Amniotic stem cell (primary cell): ENCODE measurements around the gene FLNB.

Experiments used
- DNase-seq: peaks from one replicate; lab custom pipeline; 2025; lab: John Stamatoyannopoulos, UW

Gene FLNB

DNA sequence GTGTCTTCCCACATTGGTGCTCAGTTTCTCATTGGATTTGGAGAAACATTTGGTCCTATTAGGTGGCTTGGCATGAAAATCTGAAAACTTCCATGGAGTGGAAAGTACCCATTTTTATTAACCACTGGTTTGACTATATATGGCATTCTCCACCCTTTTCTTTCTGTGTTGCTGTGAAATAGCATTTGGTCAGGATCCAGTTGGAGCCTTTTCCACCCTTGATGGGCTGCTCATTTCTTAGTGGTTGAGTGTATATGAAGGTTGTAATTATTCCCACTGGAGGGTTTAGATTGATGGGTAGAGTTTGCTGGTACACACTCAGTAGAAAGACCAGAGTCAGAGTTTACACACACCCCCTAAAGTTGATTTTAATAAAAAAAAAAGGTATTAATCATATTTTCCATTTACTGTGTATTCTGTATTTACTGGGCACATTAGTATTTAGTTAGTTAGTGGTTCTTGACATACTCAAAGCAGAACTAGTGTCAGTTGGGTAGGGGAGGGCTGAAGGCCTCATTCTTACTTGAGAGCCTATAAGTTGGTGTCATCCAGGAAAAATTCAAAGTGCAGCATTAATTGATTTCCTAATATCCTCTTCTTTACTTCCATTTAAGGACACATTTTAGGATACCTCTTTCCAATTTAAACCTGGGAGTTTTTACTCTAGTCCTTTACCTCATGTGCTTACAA lies 69.5 kb downstream of the FLNB start:
- no peak for DNase-seq

DNA sequence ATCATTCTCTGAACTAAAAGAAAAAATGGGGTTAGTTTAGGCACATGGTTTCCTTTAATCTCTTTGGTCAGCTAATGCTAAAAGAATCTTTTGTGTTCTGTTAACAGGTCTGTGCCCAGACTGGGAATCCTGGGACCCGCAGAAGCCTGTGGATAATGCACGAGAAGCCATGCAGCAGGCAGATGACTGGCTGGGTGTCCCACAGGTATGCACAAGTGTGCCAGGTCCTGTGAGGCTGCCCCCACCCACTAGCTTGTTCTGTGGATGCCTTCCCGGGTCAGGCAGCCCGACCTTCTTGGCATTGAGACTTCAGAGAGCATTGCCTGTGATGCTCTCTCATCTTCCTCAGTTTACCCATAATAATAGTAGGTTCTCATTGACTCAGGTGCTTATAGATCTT lies 70.4 kb downstream of the FLNB start:
- DNase-seq, result no peak

DNA sequence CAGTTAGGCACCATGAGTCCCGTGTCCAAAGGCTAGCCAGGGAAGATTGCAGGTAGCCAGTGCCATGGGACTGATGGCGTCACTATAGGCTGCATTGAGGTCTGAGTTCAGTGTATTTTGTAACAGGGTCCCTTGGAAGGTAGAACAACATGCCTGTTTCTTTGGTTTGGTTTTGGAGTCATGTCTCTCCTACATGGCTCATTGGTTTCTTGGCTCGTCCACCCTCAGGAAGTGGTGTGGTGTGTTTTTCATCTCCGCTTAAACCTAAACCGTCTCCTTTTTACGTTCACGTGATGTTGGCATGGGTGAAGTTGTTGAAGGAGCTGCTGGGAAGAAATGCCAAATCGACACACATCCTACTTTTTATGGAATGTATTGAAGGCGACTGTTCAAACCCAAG lies 71.6 kb downstream of the FLNB start:
- no peak for DNase-seq

DNA sequence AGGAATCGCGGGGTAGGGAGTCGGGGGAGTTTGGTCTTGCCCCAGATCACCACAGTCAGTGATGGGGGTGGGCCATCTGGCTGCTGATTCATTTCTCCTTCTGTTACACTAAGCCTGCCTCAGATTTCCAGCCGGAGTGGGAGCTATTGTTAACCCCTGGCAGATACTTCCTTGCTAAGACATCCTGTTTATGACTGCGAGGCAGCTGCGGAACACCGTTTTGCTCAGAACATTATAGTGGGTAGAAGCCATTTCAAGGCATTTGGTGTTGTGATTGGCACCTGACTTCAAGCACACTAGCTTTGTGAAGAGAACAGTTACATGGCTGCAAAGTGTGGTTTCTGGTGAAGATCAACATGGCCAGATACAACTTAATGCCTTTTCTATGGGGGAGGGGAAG lies 73.8 kb downstream of the FLNB start:
- no peak for DNase-seq

DNA sequence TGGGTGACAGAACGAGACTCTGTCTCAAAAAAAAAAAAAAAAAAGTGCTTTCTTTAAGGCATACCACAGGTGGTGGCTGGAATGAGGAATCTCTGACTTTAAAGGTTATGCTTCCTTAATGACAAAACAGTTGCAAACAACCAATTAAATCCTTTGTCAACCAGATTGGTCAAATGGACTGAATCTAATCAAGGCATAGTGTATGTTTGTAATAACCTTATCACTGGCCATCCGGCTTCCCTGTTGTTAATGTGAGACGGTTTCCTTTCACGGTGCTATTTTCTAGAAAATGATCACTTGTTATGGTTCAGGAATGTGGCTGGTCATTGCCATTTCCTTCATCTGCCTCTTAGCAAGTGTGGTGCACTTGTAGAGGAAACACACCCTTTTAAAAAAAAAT lies 75.9 kb downstream of the FLNB start:
- DNase-seq, result no peak

DNA sequence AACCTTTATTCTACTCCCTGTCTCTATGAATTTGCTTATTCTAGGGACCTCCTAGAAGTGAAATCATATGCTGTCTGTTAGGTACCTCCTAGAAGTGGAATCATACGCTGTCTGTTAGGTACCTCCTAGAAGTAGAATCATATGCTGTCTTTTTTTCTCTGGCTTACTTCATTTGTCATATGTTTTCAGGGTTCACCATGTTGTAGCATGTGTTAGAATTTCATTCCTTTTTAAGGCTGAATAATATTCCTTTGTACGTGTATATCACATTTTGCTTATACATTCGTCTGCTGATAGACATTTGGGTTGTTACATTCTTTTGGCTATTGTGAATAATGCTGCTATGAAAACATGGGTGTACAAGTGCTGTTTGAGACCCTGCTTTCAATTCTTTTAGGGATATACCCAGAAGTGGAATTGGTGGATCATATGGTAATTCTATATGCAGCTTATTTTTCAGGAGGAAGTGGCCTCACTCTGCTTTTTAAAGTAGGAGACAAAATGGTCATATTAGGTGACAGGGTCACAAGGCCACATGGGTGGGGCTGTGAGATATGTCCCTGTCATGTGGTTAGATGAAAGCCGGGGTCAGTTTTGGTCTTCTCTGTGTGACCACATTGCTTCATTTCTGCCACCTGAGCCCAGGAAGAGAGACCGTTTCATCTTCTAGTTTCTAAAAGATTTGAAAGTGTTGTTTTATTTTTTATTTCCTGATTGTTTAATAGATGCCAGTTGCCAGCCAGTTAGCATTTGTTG lies 76.7 kb downstream of the FLNB start:
- DNase-seq, result no peak

DNA sequence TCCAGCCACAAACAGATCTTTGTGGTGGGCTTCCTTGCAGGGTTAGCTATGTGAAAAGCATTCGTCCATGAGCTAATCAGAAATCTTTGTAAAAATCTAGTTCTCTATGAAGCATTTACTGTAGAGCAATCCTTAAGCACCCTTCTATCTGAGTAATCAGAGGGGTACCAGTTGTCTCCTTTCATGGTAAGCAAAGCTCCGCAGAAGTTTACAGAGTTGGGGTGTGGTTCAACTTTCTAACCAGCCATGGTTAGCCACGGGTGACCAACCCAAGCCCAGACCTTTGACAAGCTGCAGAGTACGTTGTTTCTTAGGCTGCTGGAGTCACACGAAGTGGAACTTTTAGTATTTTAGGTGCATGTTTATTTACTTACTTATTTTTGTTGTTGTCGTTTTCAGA lies 77.4 kb downstream of the FLNB start:
- no peak for DNase-seq

DNA sequence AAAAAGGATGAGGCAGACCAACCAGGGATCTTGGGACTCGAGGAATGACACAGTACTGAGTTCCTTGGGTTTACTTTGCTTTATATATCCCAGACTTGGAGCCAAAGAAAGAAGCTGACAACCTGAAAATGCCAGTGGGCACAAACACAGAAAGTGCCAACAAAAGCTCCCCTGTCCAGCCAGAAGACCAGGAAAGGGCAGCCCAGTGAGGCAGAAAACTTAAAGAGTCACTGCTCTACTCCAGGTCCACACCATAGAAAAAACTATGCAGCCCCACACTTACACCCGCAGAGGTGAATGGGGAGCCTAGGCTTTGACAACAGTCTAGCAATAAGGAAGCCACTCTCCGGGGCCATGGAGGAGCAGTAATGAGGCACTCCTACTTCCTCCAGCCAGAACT lies 80.3 kb downstream of the FLNB start:
- DNase-seq, result no peak

DNA sequence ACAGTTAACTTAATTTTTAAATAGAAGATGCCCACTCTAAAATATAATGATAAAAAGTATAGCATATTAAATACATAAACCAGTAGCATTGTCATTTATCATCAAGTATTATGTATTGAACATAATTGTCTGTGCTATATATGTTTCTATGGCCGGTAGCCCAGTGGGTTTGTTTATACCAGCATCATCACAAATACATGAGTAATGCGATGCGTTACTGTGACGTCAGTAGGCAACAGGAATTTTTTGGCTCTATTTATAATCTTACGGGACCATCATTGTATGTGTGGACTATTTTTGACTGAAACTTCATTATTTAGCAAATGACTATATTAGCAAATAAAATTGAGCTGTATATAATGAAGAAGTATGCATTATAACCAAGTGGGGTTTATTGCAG lies 82.1 kb downstream of the FLNB start:
- DNase-seq, result no peak

DNA sequence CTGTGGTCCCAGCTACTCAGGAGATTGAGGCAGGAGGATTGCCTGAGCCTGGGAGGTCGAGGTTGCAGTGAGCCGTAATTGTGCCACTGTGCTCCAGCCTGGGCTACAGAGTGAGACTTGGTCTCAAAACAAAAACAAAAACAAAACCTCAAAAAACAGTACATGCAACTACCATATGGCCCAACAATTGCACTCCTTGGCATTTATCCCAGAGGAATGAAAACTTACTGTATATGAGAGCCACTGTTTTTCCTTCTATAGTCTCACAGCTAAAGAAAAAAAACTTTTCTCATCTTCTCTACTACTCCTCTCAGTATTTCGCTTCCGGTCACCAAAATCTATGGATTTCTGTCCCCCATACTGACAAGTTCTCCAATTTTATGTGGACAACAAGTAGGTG lies 84.3 kb downstream of the FLNB start:
- DNase-seq, result no peak

DNA sequence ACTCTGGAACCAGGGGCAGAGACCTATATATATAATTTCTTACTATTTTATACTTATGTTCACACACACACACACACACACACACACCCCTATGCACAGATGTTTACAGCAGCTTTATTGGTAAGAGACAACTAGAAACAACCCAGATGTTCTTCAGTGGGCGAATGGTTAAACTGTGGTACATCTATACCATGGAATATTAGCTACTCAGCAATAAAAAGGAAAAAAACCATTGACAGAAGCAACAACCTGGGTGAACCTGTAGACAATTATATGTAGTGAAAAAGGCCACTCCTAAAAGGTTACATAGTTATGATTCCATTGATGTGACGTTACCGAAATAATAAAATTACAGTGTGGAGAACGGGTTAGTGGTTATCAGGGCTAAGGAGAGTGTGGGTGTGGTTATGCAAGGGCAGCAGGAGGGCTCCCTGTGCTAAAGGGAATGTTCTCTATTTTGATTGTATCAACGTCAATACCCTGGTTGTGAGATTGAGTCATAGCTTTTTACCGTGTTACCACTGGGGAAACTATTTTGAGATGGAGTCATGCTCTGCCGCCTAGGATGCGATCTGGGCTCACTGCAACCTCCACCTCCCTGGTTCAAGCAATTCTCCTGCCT lies 85.5 kb downstream of the FLNB start:
- DNase-seq, result no peak

DNA sequence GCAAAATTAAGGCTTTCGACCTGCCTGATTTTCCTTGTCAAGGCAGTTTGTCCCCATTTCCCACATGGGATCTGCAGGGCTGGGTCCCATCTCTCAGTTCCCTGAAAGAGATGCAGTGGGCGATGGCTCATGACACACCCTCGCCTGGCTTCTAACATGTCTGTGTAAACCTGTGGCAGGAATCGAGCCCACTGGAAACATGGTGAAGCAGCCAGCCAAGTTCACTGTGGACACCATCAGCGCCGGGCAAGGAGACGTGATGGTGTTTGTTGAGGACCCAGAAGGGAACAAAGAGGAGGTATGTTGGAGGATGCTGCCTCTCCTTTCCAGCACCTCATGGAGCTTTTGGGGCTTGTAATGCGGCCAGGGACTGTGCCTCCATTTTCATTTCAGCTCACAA lies 86.4 kb downstream of the FLNB start:
- no peak for DNase-seq

DNA sequence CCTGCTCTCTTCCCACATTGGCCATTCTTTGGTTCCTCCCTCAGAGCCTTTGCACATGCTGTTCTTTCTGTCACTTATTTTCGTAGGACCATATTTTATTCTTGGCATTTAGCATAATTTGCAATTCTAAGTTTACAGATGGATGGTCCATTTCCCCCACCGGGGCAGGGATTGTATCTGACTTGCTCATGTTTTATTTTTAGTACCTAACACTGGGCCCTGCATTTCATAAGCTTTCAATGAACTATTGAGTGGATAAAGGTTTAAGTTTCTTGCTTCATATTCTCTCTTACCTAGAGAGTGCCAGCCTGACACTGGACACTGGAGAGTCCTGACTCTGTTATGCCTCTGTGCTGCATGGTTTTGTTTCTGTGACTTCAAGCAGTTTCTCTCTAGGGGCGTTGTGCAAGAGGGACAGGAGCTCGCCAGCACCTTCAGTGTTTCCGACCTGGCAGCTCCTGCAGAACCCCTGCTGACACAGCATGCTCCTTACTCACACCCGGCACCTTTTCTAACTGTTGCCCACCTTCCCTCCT lies 87.4 kb downstream of the FLNB start:
- no peak for DNase-seq

DNA sequence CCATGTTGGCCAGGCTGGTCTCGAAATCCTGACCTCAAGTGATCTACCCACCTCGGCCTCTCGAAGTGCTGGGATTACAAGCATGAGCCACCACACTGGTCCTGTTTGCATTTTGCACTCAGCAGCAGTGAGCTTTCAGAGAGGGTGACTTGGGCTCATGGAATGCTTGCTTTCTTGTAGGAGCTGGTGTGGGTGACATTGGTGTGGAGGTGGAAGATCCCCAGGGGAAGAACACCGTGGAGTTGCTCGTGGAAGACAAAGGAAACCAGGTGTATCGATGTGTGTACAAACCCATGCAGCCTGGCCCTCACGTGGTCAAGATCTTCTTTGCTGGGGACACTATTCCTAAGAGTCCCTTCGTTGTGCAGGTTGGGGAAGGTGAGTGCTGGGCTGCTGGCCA lies 90.3 kb downstream of the FLNB start:
- DNase-seq, result no peak

DNA sequence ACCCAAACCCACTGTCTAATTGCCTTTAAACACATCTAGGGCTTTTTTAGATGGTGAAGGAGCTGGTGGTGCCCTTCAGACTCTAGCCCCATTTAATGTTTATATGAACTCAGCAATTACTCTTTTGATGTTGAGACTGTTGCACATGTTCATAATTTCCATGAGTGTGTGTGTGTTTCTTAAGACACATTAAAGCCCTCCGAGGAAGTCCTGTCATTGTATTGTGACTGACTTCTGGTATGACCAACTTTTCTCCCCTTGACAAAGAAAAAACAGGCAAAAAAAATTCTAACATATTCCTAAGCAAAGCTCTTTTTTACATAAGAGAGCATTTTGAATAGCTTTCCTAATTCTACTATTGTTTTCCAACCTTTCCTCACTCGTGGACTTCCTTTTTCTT lies 91.6 kb downstream of the FLNB start:
- no peak for DNase-seq

DNA sequence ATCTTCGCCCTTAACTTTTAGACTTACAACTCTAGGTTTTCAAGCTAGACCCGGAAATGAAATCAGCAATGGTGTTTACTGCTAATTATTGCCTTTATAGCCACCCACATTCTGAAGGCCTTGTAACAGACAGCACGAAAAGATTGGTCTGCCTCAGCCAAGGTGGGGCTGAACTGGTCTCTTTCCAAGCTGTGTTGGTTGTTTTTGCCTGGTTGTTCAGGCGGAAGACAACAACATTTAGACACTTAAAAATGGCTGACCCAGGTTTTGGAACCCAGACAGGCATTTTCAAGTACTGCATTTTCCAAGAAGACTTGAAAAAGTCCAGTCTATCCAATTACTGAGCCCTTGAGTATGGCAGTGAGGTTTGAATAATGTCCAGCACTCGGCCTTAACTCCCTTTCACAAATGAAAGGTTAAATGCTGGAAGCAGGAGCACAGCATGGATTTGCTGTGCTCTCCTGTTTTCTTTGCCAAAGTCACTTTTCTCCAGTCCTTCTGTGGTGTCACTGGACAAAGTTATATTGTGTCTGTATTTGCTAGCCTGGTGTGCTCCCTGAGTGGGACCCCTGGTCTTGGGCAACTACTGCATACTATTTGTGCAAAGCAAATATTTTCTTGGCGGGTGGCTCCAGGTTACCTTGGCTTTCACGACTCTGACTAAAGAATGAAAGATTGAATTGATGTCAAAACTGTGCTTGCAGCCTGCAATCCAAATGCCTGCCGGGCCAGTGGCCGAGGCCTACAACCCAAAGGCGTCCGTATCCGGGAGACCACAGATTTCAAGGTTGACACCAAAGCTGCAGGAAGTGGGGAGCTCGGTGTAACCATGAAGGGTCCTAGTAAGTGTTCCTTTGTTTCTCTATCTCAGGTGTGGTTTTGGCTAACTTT lies 93.5 kb downstream of the FLNB start:
- no peak for DNase-seq

DNA sequence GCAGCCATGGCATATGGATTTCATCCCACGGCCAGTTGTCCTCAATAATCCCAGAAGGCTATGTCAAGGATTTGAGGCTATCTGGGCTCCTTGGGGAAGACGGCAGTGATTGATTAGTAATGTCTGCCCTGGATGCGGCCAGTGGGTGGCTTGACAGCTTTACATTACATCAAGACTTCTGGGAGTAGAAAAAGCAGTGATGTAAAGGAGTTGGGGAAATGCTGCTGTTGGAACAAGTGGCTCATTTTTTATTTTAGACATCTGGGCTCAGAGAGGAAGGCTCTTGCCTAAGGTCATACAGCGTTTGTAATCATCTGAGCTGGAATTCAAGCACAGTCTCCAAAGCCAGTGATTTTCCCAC lies 94.1 kb downstream of the FLNB start:
- DNase-seq, result no peak

DNA sequence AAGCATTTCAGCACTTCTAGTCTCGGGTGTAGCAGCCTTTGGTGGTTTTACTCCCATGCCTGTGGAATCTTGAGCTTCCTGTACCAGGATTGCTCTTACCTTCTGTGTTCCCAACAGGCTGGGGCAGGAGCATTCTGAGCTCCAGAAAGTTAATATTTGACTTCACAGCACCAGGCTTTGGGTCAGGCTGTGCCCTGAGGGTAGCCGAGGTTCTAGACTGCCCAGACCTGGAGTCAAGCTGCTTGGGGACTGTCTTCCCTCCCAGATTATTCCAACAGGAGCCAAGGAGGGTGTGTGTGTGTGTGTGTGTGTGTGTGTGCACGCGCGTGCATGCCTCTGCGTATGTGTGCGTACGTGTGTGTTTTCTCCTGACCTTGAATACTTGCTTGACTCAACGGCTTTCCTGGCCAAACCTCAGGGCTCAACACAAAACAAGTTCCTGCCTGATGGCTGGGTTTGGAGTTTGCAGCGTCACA lies 94.8 kb downstream of the FLNB start:
- no peak for DNase-seq

DNA sequence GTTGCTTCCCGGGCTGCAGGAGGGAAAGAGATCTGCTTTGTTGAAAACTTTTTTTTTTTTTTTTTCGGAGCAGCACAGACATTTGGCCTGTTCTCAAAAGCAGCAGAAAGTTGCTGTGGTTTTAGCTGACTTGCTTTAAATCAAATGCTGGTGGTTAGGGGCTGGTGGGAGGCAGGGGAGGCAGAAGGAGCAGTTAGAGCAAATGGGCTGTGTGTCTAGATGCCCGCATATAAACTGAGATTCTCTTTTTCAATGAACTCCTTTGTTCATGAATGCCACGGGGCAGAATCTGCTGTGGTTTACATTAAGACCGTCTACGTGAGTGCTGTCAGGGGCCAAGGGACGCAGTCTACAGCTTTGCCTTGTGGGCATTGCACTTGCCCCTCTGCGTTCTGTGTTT lies 95.9 kb downstream of the FLNB start:
- DNase-seq, result no peak

DNA sequence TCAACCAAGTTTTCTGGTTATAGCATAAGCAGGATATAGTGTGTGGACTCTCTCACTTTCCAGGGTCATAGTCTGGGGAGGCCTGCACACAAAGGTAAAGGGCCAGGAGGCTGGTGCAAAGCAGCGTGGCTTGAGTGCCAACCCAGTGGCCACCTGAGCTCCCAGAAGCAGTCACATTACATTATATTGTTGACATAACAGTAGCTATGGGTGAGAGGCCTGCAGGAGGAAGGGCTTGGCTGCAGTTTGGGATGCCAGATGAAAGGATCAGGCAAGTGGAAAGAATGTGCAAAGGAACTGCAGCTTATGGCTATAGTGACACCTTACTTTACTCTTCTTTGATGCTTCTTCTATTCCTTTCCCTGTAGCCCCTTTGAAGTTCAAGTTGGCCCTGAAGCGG lies 96.5 kb downstream of the FLNB start:
- no peak for DNase-seq

DNA sequence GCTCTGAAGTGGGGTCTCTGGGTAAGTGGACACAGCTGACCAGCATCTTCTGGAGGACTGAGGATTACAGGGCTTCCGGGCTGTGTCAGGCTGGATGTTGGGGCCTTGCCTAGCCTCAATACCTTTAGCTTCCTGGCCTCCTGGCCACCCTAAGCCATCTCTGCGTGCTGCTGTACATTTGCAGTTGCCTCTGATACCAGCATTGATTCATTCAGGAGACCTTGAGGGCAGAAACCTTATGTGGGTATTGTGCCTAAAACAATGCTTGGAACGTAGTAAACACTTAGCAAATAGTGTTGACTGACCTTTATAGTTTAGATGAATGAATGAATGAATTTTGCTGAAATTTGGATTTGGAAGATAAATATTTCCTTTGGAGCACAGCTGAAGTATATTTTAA lies 97.0 kb downstream of the FLNB start:
- DNase-seq, result no peak

DNA sequence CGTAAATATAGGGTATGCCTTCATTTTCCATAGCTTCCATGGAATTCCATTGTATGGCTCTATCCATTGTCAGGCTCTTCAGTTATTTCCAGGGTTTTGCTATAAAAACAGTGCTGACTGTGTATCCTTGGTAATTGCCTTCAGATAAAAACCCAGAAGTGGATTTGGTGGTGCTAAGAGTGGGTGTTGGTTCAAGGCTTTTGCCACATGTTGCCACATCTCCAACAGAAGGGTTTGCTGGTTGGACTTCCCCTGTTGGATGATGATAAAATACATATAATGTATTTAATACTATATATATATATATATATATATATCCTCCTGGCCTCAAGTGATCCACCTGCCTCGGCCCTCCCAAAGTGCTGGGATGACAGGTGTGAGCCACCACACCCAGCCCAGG lies 97.8 kb downstream of the FLNB start:
- no peak for DNase-seq
